Occipital lobe (tissue), 3 donors: ENCODE results near the gene MYL7. TPM values are rescaled to one million over a fixed set of nuclear protein-coding genes. Genes with fewer than 3 reads are reported as not detected.
A peak's percentile ranks its signal among the peaks of the same experiment; 100 is the strongest.

Experiments used
- DNase-seq: peaks from one replicate; lab custom pipeline; 2025; lab: John Stamatoyannopoulos, UW
- small RNA-seq: library from RNA; depleted of rRNA; stranded (forward); fragments of <200 nt; gene quantifications from one replicate; pipeline ENCODE3, GENCODE V24; 2014
- total RNA-seq: library from RNA; depleted of rRNA; stranded (reverse); fragments of >200 nt; gene quantifications from one replicate; pipeline ENCODE4 v1.2.3, GENCODE V29; 2014

MYL7 gene
- total RNA-seq, 1 donor from 2014 or later, result not detected

GRCh38 chr7:44101966-44102845 lies 38.9 kb downstream of the MYL7 start:
- DNase-seq, result no peak

- no peak for DNase-seq
Observed at GRCh38 chr7:44101303-44101965, 39.7 kb downstream of the MYL7 start.

- peak; percentile 22 for DNase-seq
Observed at GRCh38 chr7:44100458-44101302, 40.5 kb downstream of the MYL7 start.

- DNase-seq, result no peak
Observed at GRCh38 chr7:44099669-44100068, 41.5 kb downstream of the MYL7 start.

GRCh38 chr7:44098092-44099068 lies 42.8 kb downstream of the MYL7 start:
- no peak for DNase-seq

- no peak for DNase-seq
Observed at GRCh38 chr7:44097064-44097932, 43.8 kb downstream of the MYL7 start.

GRCh38 chr7:44096326-44096881 lies 44.7 kb downstream of the MYL7 start:
- DNase-seq, result no peak

GRCh38 chr7:44095781-44096180 lies 45.4 kb downstream of the MYL7 start:
- DNase-seq, result no peak

GRCh38 chr7:44094883-44095592 lies 46.1 kb downstream of the MYL7 start:
- DNase-seq, result no peak

GRCh38 chr7:44094365-44094764 lies 46.8 kb downstream of the MYL7 start:
- no peak for DNase-seq

GRCh38 chr7:44093102-44093641 lies 48.0 kb downstream of the MYL7 start:
- DNase-seq, result no peak

Small RNA genes lying within 50 kb of the gene (small RNA-seq; reads per million reads assigned to genes)
- not detected for gene RNA5SP230

Other genes with a start within 250 kb of the MYL7 start
- 34.9 TPM for gene URGCP, start 234.7 kb downstream of the MYL7 start, total RNA-seq
- 11.4 TPM for gene UBE2D4, start 214.9 kb downstream of the MYL7 start, total RNA-seq
- gene SPDYE1, start 143.4 kb downstream of the MYL7 start, total RNA-seq, result not detected
- gene DBNL, start 96.6 kb downstream of the MYL7 start, total RNA-seq, result 52.3 TPM
- gene PGAM2, start 75.8 kb downstream of the MYL7 start, total RNA-seq, result 5.9 TPM
- 6.7 TPM for gene POLM, start 58.8 kb downstream of the MYL7 start, total RNA-seq
- gene AEBP1, start 37.0 kb downstream of the MYL7 start, total RNA-seq, result 3.4 TPM
- 49.9 TPM for gene POLD2, start 17.8 kb downstream of the MYL7 start, total RNA-seq
- gene GCK, start 48.1 kb upstream of the MYL7 start, total RNA-seq, result 5.1 TPM
- 54.7 TPM for gene YKT6, start 59.6 kb upstream of the MYL7 start, total RNA-seq
- 96.1 TPM for gene CAMK2B, start 184.3 kb upstream of the MYL7 start, total RNA-seq